ENCODE measurements around the gene DIP2C.
"Not testable (repeated sequence)": the region's sequence is repeated elsewhere in the genome, so short reads cannot be mapped to it uniquely, and the experiment has no call there.

Gene DIP2C

DNA sequence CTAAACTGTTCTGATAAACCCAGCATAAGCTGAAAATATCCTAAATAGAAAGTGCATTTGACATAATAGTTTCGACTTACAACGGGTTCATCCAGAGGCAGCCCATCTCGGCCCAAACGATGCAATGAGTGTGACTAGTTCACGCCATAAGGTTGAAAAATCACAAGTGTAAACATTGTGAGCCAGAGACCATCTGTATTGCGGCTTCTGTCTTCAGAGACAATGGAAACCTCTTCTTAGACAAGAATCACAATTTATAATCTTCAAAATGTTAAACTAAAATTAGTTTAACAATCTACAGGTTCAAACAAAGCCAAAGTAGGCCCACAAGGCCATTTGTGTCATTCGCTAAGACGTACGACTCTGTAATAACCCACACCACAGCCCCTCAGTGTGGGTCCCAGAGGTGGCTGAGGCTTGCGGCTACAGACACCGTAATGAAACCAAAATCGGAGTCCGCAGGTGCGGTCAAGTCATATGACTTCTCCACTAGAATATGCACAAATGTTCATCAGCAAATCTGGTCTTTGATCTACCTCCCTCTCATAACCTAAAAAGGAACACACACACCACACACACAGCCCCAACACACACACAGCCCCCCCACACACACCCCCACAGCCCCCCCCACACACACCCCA, 81.8 kb downstream of the DIP2C start:
- no peak for DNase-seq

GRCh38 chr10:606762-607544, 82.5 kb downstream of the DIP2C start:
- DNase-seq = no peak

DNA sequence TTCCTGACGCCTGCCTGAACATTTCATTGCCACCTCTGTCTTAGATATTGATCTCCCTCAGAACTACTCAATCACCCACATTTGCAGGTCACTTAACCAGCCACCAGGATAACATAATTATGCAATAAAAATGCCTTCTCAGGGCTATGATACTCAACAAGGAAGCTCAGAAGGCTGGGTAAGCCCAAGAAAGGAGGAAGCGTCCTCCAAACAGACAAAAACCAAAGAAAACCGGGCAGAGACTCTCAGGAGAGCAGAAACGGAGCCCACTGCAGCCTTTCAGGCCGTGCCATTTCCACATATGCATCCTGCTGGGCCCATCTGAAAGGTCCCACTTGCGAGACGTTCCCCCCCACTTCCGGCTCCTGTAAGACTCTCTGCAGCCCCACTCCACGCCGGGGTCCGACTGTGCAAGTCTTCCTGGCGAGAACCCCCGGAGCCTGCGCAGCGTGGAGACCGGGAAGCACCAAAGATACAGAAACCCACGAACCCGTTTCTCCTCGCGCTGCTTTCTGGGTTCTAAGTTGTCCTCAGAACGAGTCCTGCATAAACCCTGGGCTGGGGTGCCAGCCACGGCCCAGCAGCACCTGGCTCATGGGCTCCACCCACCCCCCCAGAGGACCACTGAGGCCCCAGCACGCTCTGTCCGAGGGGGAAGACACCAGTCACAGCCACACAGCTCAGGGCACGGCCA, 83.7 kb downstream of the DIP2C start:
- no peak for DNase-seq

GRCh38 chr10:604716-605631, 84.5 kb downstream of the DIP2C start:
- no peak for DNase-seq

DNA sequence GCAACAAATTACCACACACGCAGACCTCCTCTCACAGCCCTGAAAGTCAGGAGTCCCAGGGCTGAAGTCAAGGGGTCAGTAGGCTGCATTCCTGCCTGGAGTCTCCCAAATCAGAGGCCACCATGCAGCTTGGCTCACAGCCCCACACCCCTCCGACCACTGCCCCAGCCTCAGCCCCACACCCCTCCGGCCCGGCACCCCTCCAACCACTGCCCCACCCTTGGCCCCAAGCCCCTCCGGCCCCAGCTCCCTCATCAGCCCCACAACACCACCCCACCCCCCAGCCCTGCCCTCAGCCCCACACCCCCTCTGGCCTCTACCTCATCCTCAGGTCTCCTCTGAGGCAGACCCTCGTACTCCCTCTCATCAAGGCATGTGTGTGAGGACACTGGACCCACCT, 85.7 kb downstream of the DIP2C start:
- no peak for DNase-seq

- no peak for DNase-seq
Observed at GRCh38 chr10:602391-603005, 87.0 kb downstream of the DIP2C start.

DNA sequence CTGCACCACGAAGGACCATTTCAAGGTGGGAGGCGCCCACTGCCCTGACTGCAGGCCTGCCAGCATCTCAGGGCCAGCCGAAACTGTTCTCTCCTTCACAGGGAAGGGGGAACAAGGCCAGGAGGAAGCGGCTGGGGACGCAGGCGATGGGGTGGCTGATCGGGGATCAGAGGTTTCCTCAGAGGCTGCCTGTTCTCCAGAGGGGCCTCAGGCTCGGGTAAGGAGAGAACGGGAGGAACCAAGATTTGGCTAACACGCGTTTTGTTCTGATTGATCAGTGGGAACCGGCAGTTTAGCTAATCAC, 87.9 kb downstream of the DIP2C start:
- no peak for DNase-seq

- DNase-seq = no peak
Observed at GRCh38 chr10:600876-601659, 88.4 kb downstream of the DIP2C start.

DNA sequence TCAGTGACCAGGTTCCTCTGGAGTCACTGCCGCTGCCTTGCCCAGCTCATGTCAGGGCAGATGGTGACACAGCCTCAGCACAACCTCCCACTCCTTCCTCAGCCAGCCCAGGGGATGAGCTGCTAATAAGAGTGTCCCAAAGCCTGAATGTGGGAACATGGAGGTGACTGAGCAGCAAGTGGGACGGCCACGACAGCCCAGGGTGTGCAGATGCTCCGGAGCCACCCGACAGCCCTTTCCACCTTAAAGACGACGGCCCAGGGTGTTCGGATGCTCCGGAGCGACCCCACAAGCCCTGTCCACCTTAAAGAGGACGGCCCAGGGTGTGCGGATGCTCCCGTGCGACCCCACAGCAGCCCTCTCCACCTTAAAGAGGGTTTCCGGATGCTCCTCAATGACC, 89.2 kb downstream of the DIP2C start:
- no peak for DNase-seq

GRCh38 chr10:599767-600166, 89.7 kb downstream of the DIP2C start:
- no peak for DNase-seq

GRCh38 chr10:598415-599170, 90.9 kb downstream of the DIP2C start:
- DNase-seq = no peak

DNA sequence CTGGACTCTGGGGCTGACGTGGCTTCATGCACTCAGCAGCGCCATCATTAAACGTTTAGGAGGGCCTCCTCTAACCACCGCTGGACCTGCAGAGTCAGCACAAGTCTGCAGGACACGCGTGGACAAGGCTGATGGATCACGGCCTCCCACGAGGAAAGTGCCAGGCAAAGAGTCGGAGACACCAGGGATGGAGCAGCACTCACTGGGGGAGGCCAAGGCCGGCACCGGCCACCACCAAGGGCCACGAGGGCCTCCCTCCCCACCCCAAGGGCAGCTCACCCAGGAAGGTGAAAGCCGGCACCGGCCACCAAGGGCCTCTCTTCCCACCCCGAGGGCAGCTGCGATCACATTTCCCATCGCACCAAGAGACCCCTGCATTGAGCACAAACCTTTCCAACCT, 91.5 kb downstream of the DIP2C start:
- DNase-seq = no peak

DNA sequence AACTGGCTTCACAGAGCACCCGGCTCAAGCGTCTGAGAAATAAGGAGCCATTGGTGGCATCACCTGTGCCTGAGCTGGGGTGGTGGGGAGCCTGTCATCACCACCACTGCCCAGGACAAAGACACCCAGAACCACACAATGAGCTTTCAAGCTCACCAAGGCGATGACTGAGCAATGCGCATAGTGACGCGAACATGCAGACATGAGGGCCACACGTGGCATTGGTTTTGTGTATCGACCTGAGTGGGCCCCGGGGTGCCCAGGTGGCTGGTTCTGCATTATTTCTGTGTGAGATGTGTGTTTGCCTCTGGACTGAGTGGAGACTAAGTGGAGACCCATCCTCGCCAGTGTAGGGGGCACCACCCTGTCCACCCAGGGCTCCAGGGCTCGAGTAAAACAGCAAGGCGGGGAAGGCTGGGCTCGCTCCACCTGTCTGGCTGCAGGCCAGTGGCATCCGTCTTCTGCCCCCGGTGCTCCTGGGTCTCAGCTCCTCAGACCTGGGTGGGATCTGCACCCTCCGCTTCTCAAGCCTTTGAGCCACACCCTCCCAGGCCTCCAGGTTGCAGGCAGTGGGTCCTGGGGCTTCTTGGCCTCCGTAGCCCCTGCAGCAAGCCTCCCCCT, 92.6 kb downstream of the DIP2C start:
- no peak for DNase-seq

- not testable (repeated sequence) for DNase-seq
Observed at GRCh38 chr10:596131-596530, 93.3 kb downstream of the DIP2C start.

DNA sequence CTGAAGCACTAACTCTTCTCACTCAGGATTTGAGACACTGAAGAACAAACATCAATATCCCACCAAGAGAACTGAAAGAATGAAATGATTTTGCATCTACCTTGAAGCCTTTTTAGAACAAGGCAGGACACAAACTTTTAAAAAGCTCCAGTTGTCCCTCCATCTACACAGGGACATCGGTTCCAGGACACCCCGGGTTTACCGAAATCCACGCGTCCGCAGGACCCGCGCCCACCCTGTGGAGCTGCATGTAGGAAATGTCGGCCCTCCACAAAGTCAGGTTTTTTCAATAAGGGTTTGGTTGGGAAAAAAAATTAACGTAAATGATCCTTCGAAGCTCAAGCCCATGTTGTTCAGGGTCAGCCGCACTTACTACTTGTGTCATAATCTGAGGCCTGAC, 94.0 kb downstream of the DIP2C start:
- DNase-seq = no peak

DNA sequence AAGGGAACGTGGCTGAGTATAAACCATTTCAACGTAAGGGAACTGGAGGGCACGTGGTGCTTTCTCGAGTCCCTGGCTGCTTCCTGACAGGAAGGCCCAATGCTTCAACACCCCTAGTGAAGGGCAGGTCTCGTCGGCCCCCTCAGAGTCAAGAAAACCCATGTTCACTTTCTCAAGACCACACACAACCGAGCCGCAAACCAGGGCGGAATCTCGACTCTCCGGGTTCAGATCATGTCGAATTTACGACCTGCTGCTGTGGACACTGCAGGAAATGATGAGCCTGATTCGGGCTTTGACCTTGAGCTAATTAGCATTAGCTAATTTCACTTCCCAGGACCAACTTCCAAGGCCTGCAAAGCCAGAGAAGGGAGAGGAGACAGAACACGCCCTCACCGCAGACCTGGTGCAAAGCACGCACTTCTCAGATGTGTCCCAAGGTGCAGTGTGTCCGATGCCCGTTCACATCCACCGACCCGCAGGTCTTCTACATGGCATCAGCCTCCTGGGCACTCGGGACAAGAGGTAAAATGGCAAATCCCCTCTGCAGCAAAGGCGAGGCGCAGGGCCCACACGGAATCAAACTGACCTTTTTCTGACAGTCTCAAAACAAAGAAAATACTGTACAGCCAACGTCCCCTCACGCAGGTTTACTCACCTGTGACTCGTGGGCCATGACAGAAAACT, 94.7 kb downstream of the DIP2C start:
- DNase-seq = no peak

DNA sequence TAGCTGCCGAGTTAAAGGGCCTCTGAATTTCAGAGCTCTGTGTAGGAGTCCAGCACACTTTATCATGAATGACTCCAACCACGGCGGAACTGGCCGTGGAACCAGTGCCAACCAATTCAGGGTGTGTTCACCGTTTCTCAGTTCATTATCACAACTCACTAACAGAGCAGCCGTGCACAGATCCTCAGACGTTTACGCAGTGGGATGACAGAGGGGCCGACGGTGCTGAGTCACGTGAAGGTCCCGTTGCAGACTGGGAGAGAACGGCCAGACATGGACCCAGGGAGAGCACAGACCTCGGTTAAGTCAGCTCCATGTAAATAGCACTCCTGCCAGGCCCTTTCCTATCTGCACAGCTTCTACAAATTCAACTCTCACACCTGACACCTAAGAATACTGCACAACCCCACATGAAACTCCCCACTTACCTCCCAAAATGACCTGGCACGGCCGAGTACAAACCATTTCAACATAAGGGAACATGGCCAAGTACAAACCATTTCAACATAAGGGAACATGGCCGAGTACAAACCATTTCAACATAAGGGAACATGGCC, 95.5 kb downstream of the DIP2C start:
- DNase-seq = no peak

GRCh38 chr10:593421-593820, 96.0 kb downstream of the DIP2C start:
- DNase-seq = no peak

GRCh38 chr10:593016-593415, 96.5 kb downstream of the DIP2C start:
- no peak for DNase-seq

GRCh38 chr10:591646-592045, 97.8 kb downstream of the DIP2C start:
- no peak for DNase-seq

Data from central memory CD4-positive, alpha-beta T cell (primary cell).